GM19023 (cell line): ENCODE data around the gene SNX24.
"Not testable (repeated sequence)": the region's sequence is repeated elsewhere in the genome, so short reads cannot be mapped to it uniquely, and the experiment has no call there.

Source experiments
- ATAC-seq: cut with Tn5 transposase; IDR thresholded peaks from one replicate; pipeline ENCODE4 v1.9.1; 2021; ENCODE audit warnings: mild to moderate bottlenecking, moderate library complexity; ENCODE audit not compliant: unreplicated experiment

SNX24 gene, protein sequence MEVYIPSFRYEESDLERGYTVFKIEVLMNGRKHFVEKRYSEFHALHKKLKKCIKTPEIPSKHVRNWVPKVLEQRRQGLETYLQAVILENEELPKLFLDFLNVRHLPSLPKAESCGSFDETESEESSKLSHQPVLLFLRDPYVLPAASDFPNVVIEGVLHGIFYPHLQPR

DNA sequence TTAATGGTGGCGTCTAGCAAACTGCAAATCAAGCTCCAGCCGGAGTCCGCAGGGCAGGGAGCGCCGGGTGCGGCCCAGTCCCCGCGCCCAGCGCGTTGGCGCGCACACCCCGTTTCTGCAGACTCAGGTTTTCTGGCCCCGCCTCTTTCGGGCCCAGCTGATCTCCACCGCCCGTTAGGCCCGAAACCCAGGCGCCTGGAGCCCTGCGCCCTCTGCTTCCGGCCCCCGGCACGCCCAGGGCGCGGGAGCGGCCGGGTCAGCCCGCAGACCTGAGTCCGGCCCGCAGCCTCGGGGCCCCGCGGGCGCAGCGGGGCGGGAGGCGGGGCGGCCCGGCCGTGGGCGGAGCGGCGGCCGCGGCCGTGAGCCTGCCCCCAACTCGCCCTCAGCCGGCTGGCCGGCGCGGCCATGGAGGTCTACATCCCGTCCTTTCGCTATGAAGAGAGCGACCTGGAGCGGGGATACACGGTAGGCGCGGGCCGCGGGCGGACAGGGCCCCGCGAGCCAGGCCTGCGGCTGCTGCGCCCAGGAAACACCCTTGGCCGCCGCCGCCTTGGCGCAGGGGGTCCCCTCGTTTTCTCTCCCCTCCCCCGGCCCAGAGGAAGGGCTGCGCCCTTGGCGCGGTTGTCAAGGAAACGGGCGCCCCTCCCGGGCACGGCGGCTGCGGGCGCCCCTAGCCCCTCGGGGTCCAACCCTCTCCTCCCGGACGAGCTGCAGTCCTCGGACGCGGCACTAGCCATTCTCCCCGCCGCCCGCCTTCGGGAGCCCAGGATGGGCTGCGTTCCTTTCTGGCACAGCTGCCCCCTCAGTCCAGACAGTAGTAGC lies at the start of gene SNX24:
Gene SNX24, plus strand, starts transcription at position 385 of the 822 bp plus-strand sequence. Its CDS starts 21 bp downstream, at position 406.
- ATAC-seq: peak; percentile 83

DNA sequence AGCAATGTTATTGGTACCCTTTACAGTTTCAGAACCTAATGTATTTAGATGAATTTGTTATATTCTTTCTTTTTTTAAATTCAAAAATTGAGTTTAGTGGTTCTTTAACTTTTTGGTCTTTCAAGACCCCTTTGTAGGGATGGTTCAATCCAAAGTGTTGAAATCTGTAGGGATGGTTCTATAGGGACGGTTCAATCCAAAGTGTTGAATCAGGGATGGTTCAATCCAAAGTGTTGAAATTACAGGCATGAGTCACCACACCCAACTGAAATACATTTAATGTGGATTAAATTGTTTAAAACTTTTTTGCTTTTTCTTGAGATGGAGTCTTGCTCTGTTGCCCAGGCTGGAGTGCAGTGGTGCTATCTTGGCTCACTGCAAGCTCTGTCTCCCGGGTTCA lies 39.9 kb upstream of the SNX24 start:
- no peak for ATAC-seq

DNA sequence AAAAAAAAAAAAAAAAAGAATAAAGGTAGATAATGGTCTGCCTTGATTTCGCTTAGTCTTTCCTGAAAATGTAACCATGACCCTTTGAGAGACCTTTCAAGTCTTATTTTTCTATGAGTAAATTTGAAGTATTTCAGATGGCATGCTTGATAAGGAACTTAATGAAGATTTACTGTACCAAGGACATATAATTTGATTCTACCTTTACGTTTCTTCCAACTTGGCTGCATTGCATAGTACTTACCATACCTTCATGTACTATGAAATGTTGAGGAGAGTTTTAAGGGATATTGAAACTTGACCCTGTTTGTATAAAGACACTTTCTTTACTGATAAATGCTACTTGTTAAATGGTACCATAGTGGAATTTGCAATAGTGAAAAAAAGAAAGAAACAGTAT lies 35.0 kb upstream of the SNX24 start:
- ATAC-seq: no peak

DNA sequence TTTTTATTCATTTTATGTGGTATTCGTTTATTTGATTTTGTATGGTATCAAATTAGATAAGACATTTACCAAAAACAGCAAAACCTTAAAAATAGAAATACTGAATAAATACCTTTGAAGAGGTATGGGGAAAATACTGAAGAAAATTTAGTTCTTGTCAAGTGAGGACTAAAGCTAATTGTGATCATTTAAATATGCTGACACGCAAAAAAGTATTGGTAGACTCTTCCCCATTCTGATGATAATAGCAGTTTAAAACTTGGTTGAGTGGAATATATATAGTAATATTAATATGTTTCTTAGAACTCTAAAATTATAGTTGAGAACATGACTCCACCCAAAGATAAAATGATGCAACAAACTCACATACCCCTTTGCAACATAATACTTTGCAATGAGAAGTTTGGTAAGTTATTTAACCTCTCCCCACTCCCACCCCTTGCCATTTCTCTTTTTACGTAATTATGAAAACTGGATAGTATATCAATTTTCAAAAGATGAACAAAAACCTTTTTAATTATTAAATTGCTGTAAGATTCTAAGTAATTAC lies 30.1 kb upstream of the SNX24 start:
- ATAC-seq: no peak

DNA sequence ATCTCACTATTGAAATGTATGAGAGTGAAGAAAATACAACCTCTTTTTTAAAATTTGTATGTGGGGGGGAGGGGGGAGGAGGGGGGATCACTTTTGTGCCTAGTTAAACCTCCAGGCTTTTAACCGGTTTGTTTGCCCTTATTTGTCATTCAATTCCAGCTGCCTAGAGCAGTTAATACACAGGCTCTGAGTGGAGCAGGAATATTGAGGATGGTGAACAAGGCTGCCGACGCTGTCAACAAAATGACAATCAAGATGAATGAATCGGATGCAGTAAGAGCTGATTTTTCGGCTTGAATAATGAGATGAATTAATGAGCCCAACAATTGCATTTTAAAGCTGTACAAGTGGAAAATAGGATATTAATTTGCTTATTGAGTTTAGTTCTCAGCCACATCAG lies 28.7 kb upstream of the SNX24 start:
- ATAC-seq: no peak

DNA sequence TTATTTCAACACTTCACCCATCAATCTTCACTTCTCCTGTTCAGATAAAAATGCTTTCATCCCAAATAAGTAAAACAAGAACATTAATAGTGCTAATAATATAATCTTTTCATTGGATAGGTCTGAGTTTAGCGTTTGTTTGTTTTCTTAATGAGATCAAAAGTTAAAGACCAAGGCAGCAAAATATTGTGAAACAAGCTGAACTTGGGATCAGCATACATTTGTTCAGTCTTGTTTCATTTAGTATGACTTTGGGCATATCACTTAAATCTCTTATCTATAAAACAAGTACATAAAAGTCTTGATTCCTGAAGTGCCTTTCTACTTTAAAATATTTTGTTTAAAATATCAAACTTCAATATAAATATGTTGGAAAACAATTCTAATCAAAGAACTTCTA lies 13.4 kb upstream of the SNX24 start:
- no peak for ATAC-seq

DNA sequence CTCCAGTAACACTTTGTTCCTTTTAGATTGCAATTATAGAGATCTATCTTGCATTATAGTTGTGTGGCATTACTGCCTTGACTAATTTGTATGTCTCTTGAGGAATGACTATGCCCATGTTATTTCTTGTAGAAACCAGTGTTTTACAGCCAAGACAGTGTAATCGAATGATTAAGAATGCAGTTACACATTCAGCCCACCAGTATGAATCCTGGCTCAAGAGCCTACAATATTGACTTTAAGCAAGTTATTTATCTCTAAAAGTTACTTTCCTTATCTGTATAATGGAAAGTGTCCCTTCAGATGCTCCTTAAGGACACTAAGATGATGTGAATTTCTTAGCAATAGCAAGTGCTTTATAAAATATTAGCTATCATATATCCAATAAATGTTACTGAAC lies 9.7 kb upstream of the SNX24 start:
- no peak for ATAC-seq

DNA sequence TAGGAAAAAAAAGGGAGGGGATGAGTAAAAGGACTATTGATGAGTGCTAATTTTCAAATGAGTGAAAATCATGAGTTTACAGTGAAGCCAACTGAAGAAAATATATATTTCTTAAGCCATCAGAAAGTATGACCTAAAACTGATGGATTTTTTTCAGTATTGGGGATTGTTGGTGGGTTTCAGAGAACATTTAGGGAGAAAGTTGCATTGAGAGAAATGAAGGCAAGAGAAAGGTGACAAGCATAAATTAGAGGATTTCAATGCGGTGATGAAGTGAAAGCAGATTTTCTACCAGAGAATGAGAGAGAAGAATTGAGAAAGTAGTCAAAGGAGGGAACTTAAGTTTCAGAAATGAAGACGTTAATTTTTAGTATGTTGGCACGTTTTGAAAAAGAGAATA lies 8.5 kb upstream of the SNX24 start:
- no peak for ATAC-seq

DNA sequence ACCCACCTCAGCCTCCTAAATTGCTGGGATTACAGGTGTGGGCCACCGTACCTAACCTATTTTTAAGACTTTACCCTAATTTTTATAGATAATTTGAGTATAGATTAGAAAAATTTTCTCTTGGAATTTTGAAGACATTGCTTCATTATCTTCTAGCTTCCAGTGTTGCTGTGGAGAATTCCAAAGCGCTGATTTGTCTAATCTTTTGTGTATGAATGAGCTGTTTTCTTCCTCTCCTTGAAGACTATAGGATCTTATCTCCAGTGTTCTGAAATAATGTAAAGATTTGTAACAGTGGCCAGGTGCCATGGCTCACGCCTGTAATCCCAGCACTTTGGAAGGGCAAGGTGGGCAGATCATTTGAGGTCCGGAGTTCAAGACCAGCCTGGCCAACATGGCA lies 5.7 kb upstream of the SNX24 start:
- ATAC-seq: no peak

DNA sequence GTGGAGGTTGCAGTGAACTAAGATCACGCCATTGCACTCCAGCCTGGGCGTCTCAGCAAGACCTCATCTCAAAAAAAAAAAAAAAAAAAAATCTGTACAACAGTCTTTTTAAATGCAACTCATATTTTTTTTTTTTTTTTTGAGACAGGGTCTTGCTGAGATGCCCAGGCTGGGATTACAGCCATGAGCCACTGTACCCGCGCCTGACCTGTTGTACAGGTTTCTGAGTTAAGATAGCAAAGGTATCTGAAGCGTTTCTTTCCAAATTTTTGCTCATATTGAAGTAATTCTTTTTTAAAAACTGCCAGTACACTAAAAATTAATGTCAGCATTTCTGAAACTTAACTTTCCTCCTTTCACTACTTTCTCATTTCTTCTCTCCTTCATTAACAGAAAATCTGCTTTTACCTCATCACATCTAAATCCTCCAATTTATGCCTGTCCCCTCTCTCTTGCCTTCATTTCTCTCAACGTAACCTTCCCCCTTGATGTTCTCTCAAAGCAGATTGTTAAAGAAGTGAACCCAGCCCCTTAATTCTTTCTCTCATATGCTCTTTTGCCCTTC lies 3.3 kb upstream of the SNX24 start:
- no peak for ATAC-seq

DNA sequence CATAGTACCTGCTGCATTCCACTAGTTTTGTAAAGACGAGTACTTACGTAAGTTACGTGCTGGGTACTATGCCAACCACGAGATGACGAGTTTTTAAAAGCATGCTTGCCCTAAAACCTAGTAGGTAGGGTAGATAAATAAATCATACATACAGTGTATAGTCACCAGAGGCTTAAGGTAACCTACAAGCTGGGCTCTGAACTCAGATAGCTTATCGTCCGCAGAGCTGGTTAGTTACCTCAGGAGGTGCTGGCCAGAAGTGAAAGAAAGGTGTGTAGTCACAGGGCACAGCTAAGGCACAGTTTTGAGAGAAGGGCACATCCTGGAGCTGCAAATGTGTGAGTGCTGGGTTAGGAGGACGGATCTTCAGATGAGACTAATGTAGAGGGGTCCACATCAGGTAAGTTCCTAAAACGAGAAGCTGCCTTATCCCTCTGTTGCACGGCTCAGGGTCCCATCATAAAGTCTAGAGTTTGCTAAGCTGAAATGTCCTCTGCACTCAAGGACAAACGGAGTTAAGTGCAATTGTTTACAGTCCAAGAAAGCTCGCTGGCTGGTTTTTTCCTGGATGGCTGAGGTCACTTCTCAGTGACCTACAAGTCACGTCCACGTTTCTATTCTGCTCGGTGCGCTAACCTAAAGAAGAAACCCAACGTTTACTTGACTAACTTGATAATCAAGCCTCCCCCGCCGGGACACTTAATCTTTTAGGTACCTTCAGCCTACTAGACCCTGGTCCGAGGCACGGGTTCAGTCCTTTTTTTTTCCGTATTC lies 1.1 kb upstream of the SNX24 start:
- ATAC-seq: no peak

DNA sequence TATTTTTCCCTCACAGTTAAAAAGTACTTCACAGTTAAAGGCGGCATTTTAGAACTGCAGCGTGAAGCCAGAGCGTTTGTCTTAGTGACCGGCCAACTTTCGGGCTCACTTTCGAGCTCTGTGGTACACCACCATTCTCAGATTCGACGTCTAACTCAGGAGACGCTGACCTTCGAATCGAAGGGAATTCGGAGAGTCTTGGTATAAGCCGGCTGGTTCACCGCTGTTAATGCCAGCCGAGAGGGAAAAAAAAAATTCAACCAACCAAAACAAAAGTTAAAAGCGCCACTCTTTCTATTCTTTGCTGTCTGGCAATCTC lies 544 bp upstream of the SNX24 start:
- ATAC-seq: peak; percentile 48

DNA sequence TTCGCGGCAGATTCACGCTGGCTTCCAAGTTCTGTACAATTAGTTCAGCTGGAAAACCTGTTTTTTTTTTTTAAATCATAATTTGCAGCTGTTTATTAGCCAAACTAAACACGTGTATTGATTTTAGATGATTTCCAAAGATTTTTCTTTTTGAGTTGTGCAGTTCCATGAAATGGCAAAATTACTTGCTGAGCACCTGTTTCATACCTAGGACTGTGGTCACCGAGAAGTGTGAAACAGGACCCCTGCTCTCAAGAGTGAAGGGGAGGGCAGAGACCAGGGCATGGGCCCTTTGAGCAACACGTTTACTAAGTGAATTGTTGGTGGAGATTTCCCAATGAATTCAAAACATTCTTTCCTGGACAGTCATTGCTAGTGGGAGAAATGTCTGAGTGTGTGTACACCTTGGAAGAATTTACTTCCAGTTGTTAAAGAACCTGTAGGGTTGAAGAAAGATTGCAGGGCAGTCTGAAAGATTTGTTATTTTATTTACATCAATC lies 688 bp downstream of the SNX24 start:
- ATAC-seq: no peak

DNA sequence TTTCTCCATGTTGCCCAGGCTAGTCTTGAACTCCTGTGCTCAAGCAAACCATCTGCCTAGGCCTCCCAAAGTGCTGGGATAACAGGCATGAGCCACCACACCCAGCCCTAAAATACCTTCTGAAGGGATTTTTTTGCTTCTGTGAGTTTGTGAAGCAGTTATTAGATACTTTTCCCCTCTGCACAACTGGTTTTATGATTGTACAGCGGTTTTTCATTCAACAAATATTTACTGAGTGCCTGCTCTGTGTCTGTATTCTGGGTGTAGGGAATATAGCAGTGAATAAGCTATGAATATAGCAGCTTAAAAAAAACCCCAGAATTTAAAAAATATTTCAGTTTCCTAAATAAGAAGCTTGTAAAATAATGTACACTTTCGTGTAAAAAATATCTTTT lies 2.3 kb downstream of the SNX24 start:
- ATAC-seq: no peak

DNA sequence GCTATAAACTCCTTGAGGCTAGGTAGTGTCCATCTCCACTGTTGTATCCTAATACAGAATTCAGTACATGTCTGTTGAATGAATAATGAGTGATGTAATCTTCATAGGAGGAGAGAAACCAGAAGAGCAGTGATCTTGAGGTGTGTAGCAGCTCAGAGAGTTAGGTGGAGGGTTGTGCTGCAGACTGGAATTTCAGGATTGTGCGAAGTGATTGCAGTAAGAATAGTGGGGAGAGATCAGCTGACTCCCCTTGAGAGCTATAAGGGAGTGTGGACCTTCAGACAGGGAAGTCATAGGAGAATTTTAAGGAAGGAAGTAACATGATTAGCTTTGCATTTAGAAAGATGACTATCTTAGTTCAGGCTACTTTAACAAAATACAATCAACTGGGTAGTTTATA lies 4.4 kb downstream of the SNX24 start:
- ATAC-seq: no peak

DNA sequence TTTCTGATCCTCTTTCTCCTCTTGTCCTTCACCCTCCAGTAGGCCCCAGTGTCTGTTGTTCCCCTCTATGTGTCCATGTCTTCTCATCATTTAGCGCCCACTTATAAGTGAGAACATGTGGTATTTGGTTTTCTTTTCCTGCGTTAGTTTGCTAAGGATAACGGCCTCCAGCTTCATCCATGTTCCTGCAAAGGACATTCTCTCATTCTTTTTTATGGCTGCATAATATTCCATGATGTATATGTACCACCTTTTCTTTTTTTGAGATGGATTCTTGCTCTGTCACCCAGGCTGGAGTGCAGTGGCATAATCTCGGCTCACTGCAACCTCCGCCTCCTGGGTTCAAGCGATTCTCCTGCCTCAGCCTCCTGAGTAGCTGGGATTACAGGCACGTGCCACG lies 12.1 kb downstream of the SNX24 start:
- not testable (repeated sequence) for ATAC-seq

DNA sequence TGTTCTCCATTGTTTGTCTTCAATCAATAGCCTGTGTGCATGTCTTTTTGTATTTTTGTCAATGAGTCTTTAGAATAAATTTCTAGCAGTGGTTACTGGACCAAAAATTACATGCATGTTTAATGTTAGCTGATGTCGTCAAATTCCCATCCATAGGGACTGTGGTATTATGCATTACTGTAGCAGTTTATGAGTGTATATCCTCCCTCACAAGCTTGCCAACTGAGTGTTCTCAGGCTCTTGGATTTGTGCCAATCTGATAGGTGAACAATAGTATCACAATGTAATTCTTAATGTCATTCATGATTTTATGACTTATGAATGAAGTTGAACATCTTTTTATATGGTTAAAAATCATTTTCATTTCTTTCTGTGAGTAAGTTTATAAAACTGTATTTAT lies 13.0 kb downstream of the SNX24 start:
- ATAC-seq: no peak

DNA sequence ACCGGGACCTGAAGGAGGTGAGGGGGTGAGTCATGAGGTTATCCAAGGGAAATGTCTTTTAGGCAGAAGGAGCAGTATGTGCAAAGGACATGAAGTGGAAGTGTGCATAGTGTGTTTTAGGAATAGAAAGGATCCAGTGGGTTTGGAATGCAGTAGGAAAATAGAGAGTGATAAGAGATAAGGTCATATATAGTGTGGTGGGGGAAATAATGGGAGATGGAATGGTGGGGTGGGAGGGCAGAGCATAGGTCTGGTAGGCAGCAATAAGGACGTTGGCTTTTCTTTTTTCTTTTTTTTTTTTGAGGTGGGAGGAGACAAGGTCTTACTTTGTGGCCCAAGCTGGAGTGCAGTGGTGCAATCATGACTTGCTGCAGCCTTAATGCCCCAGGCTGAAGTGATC lies 17.8 kb downstream of the SNX24 start:
- ATAC-seq: no peak

DNA sequence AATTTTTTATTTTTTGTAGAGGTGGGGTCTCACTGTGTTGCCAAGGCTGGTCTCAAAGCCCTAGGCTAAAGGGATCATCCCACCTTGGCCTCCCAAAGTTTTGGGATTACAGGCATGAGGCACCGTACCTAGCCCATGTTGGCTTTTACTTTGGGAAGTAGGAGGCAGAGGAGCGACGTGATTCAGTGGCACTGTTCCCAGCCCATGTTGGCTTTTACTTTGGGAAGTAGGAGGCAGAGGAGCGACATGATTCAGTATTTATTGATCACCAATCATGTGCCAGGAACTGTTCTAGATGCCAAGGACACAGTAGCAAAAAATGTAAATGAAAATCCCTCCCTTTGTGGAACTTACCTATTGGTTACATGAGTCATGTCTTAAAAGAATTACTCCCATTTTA lies 18.3 kb downstream of the SNX24 start:
- no peak for ATAC-seq

DNA sequence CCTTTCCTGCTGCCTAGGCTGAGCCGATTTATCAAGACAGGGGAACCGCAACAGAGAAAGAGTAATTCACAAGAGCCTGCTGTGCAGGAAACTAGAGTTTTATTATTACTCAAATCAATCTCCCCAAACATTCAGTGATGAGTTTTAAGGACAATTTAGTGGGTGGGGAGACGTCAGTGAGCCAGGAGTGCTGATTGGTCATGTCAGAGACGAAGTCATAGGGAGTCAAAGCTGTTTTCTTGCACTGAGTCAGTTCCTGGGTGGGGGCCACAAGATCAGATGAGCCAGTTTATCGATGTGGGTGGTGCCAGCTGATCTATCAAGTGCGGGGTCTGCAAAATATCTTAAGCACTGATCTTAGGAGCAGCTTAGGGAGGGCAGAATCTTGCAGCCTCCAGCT lies 19.0 kb downstream of the SNX24 start:
- ATAC-seq: no peak

DNA sequence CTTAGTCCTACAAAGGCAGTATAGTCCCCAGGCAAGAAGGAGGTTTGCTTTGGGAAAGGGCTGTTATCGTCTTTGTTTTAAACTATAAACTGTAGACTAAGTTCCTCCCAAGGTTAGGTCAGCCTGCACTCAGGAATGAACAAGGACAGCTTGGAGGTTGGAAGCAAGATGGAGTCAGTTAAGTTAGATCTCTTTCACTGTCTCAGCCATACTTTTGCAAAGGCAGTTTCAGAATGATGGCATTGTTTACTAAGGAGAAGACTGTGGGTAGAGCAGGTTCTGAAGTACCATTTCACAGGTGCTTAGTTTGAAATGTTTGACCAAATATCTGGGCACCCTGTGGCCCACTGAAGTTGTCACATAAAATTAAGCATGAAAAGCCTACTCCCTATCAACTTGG lies 19.4 kb downstream of the SNX24 start:
- no peak for ATAC-seq
